PC-3 (cell line): ENCODE data around the gene UBAC1. TPM values are rescaled to one million over a fixed set of nuclear protein-coding genes. Genes with fewer than 3 reads are reported as not detected.
"Not testable (repeated sequence)": the region's sequence is repeated elsewhere in the genome, so short reads cannot be mapped to it uniquely, and the experiment has no call there.

ENCODE experiments used
- ATAC-seq: fragments of 200-7000 bp; cut with Tn5 transposase; 2 replicates; pipeline ENCODE4 v1.9.1; 2020; ENCODE audit warnings: mild to moderate bottlenecking, moderate library complexity
- BruUV-seq: library from RNA; stranded (reverse); fragments of 400-500 nt; replicated peaks from 2 replicates; lab custom pipeline; 2021; lab: Mats Ljungman, UMichigan
- CTCF ChIA-PET: fragments of 300-600 bp; sonication (Branson Sonifier 250); formaldehyde crosslinking; loops from one replicate; lab custom pipeline; 2022; ENCODE audit warnings: antibody characterized with exemption; lab: Charles Lee
- POLR2A ChIA-PET: fragments of 300-600 bp; sonication (Branson Sonifier 250); formaldehyde crosslinking; loops from one replicate; lab custom pipeline; 2022; ENCODE audit warnings: antibody characterized with exemption; ENCODE audit not compliant: unreplicated experiment; lab: Charles Lee
- DNase-seq: peaks from one replicate; pipeline ENCODE4 v3.0.0-alpha.2; 2015
- H2AFZ ChIP-seq: fragments of 300-600 bp; sonication (generic); 2 replicates; pipeline ENCODE4 v1.6.0; 2016; ENCODE audit warnings: antibody characterized with exemption, low read length
- H3F3A ChIP-seq: fragments of 300-600 bp; sonication (generic); one replicate; pipeline ENCODE4 v1.6.0; 2017; ENCODE audit warnings: antibody characterized with exemption, low read length, control low read depth, mild to moderate bottlenecking; ENCODE audit not compliant: unreplicated experiment
- H3K27ac ChIP-seq: fragments of 300-600 bp; sonication (generic); 2 replicates; pipeline ENCODE4 v1.5.1; 2016; ENCODE audit warnings: mild to moderate bottlenecking, low read length
- H3K27me3 ChIP-seq: fragments of 300-600 bp; sonication (generic); 2 replicates; pipeline ENCODE4 v1.6.1; 2016; ENCODE audit warnings: low read length, mixed read lengths
- H3K36me3 ChIP-seq: fragments of 300-600 bp; sonication (generic); 2 replicates; pipeline ENCODE4 v1.6.1; 2016; ENCODE audit warnings: low read depth, mixed run types, low read length, mixed read lengths
- H3K4me1 ChIP-seq: fragments of 300-600 bp; sonication (generic); 2 replicates; pipeline ENCODE4 v1.5.1; 2016; ENCODE audit warnings: low read length; ENCODE audit not compliant: insufficient read depth
- H3K4me2 ChIP-seq: fragments of 300-600 bp; sonication (generic); 2 replicates; pipeline ENCODE4 v1.6.0; 2016; ENCODE audit warnings: low read length
- H3K4me3 ChIP-seq: fragments of 300-600 bp; sonication (generic); 2 replicates; pipeline ENCODE4 v1.5.1; 2016; ENCODE audit warnings: mild to moderate bottlenecking, low read length, mixed read lengths
- H3K79me2 ChIP-seq: fragments of 300-600 bp; sonication (generic); 2 replicates; pipeline ENCODE4 v1.6.1; 2017; ENCODE audit warnings: low read length, mixed read lengths
- H3K9ac ChIP-seq: fragments of 300-600 bp; sonication (generic); 2 replicates; pipeline ENCODE4 v1.6.0; 2016; ENCODE audit warnings: mild to moderate bottlenecking, low read length
- H3K9me2 ChIP-seq: fragments of 300-600 bp; sonication (generic); replicated peaks from 2 replicates; pipeline ENCODE4 v1.6.1; 2016; ENCODE audit warnings: mixed run types, low read length, mixed read lengths
- H3K9me3 ChIP-seq: fragments of 300-600 bp; sonication (generic); 2 replicates; pipeline ENCODE4 v1.6.1; 2016; ENCODE audit warnings: low read length, mixed read lengths
- H4K20me1 ChIP-seq: fragments of 300-600 bp; sonication (generic); 2 replicates; pipeline ENCODE4 v1.6.1; 2016; ENCODE audit warnings: low read length, mixed read lengths
- CTCF ChIP-seq: fragments of 300-600 bp; sonication (generic); conservative IDR thresholded peaks from 2 replicates; pipeline ENCODE4 v1.5.1; 2017; ENCODE audit warnings: antibody characterized with exemption, low read depth, mild to moderate bottlenecking, low read length
- EZH2 ChIP-seq: fragments of 300-600 bp; sonication (generic); IDR thresholded peaks from one replicate; pipeline ENCODE4 v1.6.1; 2017; ENCODE audit warnings: antibody characterized with exemption, mild to moderate bottlenecking, low read length; ENCODE audit not compliant: unreplicated experiment
- EZH2phosphoT487 ChIP-seq: fragments of 300-600 bp; sonication (generic); IDR thresholded peaks from 2 replicates; pipeline ENCODE4 v1.6.1; 2018; ENCODE audit warnings: mild to moderate bottlenecking, antibody characterized with exemption, low read length, borderline replicate concordance
- intact Hi-C: fragments of 100-400 bp; cut with micrococcal nuclease; formaldehyde crosslinking; loops from 2 replicates; pipeline ENCODE4 v1.9.0; 2023
- total RNA-seq: library from RNA; depleted of rRNA; stranded (reverse); fragments of >200 nt; gene quantifications from 2 replicates; pipeline ENCODE4 v1.2.3, GENCODE V29; 2014

UBAC1 gene
- total RNA-seq, 1 experiment from 2014 or later: 77.3 TPM

GRCh38 chr9:135946392-135946994 lies 14.7 kb downstream of the UBAC1 start:
- Histone ChIP-seq H3K9ac (no peak overlapping the region), H2AFZ (no peak overlapping the region), H3K4me3 (no peak overlapping the region), H3F3A (no peaks in the 10 kb centered on the region), H3K36me3 (no peaks in the 10 kb centered on the region), H3K4me2 (no peak overlapping the region), H3K4me1 (no peaks in the 10 kb centered on the region), H4K20me1 (no peaks in the 10 kb centered on the region), H3K79me2 (0 out of 2 replicates have a peak, but pooled peaks cover 5% of the 10 kb centered on the region), H3K27me3 (no peaks in the 10 kb centered on the region), H3K27ac (no peak overlapping the region), H3K9me2 (no peaks in the 10 kb centered on the region), H3K9me3 (no peaks in the 10 kb centered on the region)
- no peak for TF ChIP-seq EZH2
- ChIA-PET POLR2A (no interaction called here), CTCF (no interaction called here)
- intact Hi-C loops: no loop called here
- ATAC-seq (no peak), DNase-seq (no peak)
- no TSS peak for BruUV-seq

- H3K4me2 ChIP-seq: no peak overlapping the region
- TF ChIP-seq EZH2phosphoT487 (no peak), CTCF (no peak), EZH2 (no peak)
- 0 out of 2 replicates have a peak, but pooled peaks cover 5% of the 10 kb centered on the region for H3K79me2 ChIP-seq
- no peak for DNase-seq
- no peak overlapping the region for H3K4me3 ChIP-seq
- H3K27ac ChIP-seq: no peak overlapping the region
- no peaks in the 10 kb centered on the region for H3K27me3 ChIP-seq
- no peaks in the 10 kb centered on the region for H3K36me3 ChIP-seq
- no peaks in the 10 kb centered on the region for H3F3A ChIP-seq
- BruUV-seq: no TSS peak
- ChIA-PET CTCF (no interaction called here), POLR2A (no interaction called here)
- no peaks in the 10 kb centered on the region for H3K9me3 ChIP-seq
- ATAC-seq: no peak
- no peak overlapping the region for H2AFZ ChIP-seq
- H3K4me1 ChIP-seq: no peaks in the 10 kb centered on the region
- H3K9ac ChIP-seq: no peak overlapping the region
- no peaks in the 10 kb centered on the region for H4K20me1 ChIP-seq
- intact Hi-C loops: no loop called here
- H3K9me2 ChIP-seq: no peaks in the 10 kb centered on the region
Observed at GRCh38 chr9:135945969-135946368, 15.2 kb downstream of the UBAC1 start.

GRCh38 chr9:135944444-135945252 lies 16.5 kb downstream of the UBAC1 start:
- BruUV-seq: no TSS peak
- no peaks in the 10 kb centered on the region for H3F3A ChIP-seq
- POLR2A ChIA-PET: no interaction called here
- H3K27me3 ChIP-seq: no peaks in the 10 kb centered on the region
- no peaks in the 10 kb centered on the region for H3K4me1 ChIP-seq
- intact Hi-C loops: no loop called here
- H3K4me2 ChIP-seq: no peak overlapping the region
- no peak for TF ChIP-seq CTCF
- H3K36me3 ChIP-seq: no peaks in the 10 kb centered on the region
- no peaks in the 10 kb centered on the region for H3K9me2 ChIP-seq
- DNase-seq (no peak), ATAC-seq (no peak)
- no peak overlapping the region for H3K9ac ChIP-seq
- H3K79me2 ChIP-seq: 0 out of 2 replicates have a peak, but pooled peaks cover 5% of the 10 kb centered on the region
- CTCF ChIA-PET: no interaction called here
- no peaks in the 10 kb centered on the region for H4K20me1 ChIP-seq
- no peak overlapping the region for H3K27ac ChIP-seq
- H3K9me3 ChIP-seq: no peaks in the 10 kb centered on the region
- H2AFZ ChIP-seq: no peak overlapping the region
- H3K4me3 ChIP-seq: no peak overlapping the region

- H3K27ac ChIP-seq, H3K79me2 ChIP-seq, BruUV-seq, CTCF ChIA-PET, POLR2A ChIA-PET, H3K4me1 ChIP-seq, H3F3A ChIP-seq, intact Hi-C loops, H3K36me3 ChIP-seq, H2AFZ ChIP-seq, H4K20me1 ChIP-seq, H3K9me3 ChIP-seq, H3K4me3 ChIP-seq, H3K9ac ChIP-seq, H3K4me2 ChIP-seq, DNase-seq, ATAC-seq, H3K27me3 ChIP-seq, H3K9me2 ChIP-seq: not testable (repeated sequence)
Observed at GRCh38 chr9:135943604-135944003, 17.6 kb downstream of the UBAC1 start.
